Erythroblast (primary cell): ENCODE measurements around the gene TAOK1.

Source experiments
- GATA1 ChIP-seq: IDR thresholded peaks from 2 replicates; pipeline ENCODE4 v1.6.1; 2011; ENCODE audit warnings: low read depth, mild to moderate bottlenecking, control low read depth, low read length, moderate library complexity
- POLR2A ChIP-seq: IDR thresholded peaks from 2 replicates; pipeline ENCODE4 v1.6.1; 2011; ENCODE audit warnings: mild to moderate bottlenecking, low read length

DNA sequence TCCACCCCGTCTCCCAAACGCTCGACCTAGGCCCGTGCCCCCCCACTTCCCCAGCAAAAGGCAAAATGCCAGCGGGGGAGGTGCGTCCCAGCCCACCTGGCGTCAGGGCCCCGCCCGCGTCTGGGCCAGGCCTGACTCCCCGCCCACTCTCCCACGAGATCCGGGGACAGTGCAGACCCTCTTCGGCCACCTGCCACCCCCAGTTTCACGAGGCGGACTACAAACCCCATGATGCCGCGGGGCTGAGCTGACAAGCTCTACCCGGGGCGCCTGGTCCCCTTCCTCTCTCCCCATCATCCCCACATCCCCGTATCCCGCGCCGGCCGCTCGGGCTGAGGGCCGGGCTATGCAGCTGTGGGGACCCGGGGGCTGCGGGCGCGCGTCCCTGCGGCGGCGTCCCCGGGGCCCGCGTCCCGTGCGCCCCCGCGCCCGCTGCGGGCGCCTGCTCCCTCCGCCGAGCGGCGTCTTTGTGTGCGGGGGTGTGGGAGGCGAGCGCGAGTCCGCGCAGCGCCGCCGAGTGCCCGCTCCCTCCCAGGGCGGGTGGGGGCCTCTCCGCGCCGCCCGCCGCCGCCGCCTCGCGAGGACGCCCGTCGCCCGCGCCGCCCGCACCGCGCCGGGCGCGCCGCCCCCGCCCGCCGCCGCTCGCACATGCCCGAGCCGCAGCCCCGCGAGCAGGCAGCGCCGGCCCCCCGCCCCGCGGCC is 202.8 kb downstream of the TAOK1 start, which contains the start of gene ANKRD13B:
- TF ChIP-seq POLR2A = no peak
- no peak for TF ChIP-seq GATA1
